Transverse colon (tissue), 4 donors: ENCODE results near the gene KLHL22.

ENCODE experiments used
- CTCF ChIP-seq, 5 experiments: fragments of 200-600 bp in 3 of 5; fragments of 450-650 bp in 2 of 5; sonication (generic) in 3 of 5; IDR thresholded peaks; 1 replicate in 2 of 5; 2 replicates in 3 of 5; pipeline ENCODE4 v1.5.1; 2016 to 2017; ENCODE audit warnings: antibody characterized with exemption in 5 of 5, inconsistent platforms in 3 of 5, mild to moderate bottlenecking in 2 of 5, moderate library complexity in 1 of 5
- POLR2AphosphoS5 ChIP-seq, 3 donors: sonication (generic); formaldehyde crosslinking; IDR thresholded peaks; one replicate each; pipeline ENCODE4 v1.6.1; 2016; ENCODE audit warnings: antibody characterized with exemption in 3 of 3

DNA sequence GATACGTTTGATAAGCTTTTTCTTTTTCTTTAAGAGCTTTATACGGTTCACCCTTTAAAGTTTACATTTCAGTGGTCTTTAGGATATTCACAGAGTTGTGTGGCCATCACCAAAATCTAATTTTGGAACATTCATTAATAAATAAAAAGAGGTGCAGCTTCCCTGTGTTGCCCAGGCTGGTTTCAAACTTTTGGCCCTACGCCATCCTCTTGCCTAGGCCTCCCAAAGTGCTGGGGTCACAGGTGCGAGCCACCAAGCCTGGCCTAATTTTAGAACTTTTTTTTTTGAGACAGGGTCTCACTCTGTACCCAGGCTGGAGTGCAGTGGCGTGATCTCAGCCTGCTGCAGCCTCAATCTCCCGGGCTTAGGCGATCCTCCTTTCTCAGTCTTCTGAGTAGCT, 42.4 kb upstream of the KLHL22 start:
- TF ChIP-seq POLR2AphosphoS5 (IDR thresholded peaks at IDR 0.05) = no peak
- TF ChIP-seq CTCF (IDR thresholded peaks at IDR 0.05) = no peak
